ENCODE results near the gene CD81.
"Not testable (repeated sequence)": the region's sequence is repeated elsewhere in the genome, so short reads cannot be mapped to it uniquely, and the experiment has no call there.

The CD81 gene

GRCh38 chr11:2376751-2377451, at the start of gene CD81:
Gene CD81 (plus strand): TSS chr11:2377310. CDS start chr11:2377550, 240 bp downstream.
- peak; percentile 54 for DNase-seq (ENCODE audit: low spot score)

DNA sequence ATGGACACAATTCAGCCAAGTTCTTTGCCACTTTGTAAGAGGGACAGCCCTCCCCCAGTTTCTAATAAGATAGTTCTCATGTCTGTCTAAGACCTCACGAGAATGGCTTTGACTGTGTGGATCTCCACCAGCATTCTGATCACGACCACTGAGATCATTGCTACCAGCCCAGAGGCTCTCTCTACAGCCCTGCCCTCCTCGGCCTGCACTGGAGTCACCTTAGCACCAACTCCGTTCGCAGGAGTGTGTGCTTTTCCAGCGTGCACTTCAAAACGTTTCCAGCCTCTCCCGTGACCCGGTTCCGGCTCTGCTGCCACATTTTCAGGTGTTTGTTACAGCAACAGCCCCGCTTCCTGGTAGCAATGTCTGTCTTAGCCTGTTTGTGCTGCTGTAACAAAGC, 49.1 kb upstream of the CD81 start:
- no peak for DNase-seq (ENCODE audit: low spot score)

- no peak for DNase-seq (ENCODE audit: low spot score)
These were observed 48.3 kb upstream of the CD81 start for GRCh38 chr11:2328656-2329354.

DNA sequence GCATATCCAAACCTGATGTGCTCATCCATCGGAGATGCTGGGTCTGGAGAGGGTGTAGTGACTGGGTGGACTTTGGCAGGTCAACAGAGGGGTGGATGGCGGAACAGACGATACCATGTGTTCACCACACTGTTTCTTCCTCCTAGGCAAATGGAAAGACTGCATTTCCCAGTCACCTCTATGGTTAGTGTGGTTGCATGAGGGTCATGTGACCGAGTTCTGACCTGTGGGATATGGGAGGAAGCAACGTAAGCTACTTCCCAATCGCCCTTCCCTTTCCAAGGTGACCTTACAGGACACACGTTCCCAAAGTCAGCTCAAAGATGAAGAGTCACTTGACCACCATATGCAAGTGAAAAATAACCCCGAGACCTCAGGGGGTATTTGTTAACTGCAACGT, 47.6 kb upstream of the CD81 start:
- no peak for DNase-seq (ENCODE audit: low spot score)

- DNase-seq (ENCODE audit: low spot score) = no peak
These were observed 46.4 kb upstream of the CD81 start for GRCh38 chr11:2330696-2331095.

GRCh38 chr11:2331404-2331803, 45.7 kb upstream of the CD81 start:
- DNase-seq (ENCODE audit: low spot score) = no peak

- DNase-seq (ENCODE audit: low spot score) = not testable (repeated sequence)
These were observed 44.5 kb upstream of the CD81 start for GRCh38 chr11:2332569-2332968.

GRCh38 chr11:2333486-2334205, 43.5 kb upstream of the CD81 start:
- not testable (repeated sequence) for DNase-seq (ENCODE audit: low spot score)

DNA sequence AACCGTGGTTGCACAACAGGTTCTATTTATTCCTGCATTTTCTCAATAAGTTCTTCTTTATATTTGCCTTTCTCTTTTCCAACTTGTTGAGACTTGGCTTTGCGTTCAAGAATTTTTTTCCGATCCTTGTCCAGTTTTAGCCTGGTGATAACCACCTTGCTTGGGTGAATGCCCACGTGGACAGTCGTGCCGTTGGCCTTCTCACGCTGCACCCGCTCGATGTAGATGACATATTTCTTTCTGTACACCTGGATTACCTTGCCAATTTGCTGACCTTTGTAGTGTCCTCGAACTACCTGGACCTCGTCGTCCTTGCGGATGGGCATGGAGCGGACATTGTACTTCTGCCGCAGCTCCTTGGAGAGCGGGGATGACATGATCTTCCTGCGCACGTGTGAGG, 41.8 kb upstream of the CD81 start:
- not testable (repeated sequence) for DNase-seq (ENCODE audit: low spot score)

DNA sequence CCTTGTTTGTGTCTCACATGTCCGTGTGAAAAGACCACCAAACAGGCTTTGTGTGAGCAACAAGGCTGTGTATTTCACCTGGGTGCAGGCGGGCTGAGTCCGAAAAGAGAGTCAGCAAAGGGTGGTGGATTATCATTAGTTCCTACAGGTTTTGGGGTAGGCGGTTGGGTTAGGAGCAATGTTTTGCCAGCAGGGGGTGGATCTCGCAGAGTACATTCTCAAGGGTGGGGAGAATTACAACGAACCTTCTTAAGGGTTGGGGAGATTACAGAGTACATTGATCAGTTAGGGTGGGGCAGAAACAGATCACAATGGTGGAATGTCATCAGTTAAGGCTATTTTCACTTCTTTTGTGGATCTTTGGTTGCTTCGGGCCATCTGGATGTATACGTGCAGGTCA, 38.4 kb upstream of the CD81 start:
- not testable (repeated sequence) for DNase-seq (ENCODE audit: low spot score)

DNA sequence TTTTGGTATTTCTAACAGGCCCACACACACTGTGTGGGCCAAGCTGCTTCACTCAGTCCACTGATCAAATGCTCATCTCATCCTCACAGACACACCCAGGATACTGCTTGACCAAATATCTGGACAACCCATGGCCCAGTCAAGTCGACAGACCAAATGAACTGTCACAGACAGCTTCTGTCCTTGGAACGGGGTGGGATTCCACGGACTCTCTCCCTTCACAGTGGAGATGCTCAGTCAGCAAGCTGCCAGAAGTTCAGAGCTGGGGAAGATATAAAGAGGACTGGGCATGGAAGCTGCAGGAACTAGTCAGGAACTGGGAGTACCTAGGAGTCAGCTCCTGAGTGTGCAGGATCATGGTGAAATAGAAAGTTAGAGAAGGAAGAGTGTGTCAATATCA, 34.6 kb upstream of the CD81 start:
- no peak for DNase-seq (ENCODE audit: low spot score)

DNA sequence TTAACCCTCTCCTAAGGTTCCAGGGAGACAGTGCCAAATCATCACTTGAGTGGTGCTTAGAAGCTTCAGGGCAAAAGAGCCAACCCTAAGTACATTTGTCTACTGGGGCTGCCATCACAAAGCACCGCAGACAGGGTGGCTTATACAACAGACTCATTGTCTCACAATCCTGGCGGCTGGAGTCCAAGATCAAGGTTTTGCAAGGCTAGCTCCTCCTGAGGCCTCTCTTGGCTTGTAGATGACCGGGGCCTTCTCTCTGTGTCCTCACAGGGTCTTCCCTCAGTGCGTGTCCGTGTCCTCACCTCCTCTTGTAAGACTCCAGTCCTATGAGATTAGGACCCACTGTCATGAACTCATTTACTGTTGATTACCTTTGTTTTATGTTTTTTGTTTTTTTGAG, 34.1 kb upstream of the CD81 start:
- no peak for DNase-seq (ENCODE audit: low spot score)

GRCh38 chr11:2343502-2343901, 33.6 kb upstream of the CD81 start:
- DNase-seq (ENCODE audit: low spot score) = no peak

DNA sequence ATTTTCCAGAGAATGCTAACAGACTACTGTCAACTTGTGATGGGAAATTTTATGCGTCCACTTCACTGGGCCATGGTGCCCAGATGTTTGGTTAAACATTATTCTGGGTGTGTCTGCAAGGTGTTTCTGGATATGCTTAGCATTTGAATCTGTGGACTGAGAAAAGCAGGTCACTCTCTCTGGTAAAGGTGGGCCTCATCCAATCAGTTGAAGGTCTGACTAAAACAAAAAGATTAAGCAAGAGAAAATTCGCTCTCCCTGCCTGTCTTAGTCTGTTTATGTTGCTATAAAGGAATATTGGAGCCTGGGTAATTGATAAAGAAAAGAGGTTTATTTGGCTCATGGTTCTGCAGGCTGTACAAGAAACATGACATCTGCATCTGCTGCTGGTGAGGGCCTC, 32.1 kb upstream of the CD81 start:
- no peak for DNase-seq (ENCODE audit: low spot score)

DNA sequence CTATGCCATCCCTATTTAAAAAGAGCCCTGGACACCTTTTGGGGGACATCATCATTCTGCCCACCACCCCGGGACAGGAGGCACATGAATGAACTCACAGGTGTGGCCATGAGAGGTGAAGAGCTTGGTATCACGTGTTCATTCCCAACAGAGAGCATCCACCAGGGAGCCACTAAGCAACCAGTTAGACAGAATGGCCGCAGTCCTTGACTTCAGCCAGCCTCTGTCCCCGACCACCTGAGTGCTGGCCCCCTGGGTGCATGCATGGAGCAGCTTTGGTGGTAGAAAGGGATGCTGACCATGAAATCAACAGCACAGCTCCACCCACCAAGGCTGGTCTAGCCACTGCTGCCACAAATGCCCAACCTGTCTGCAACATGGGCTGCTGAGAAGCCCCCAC, 31.1 kb upstream of the CD81 start:
- DNase-seq (ENCODE audit: low spot score) = no peak

GRCh38 chr11:2346586-2347307, 30.4 kb upstream of the CD81 start:
- DNase-seq (ENCODE audit: low spot score) = no peak

DNA sequence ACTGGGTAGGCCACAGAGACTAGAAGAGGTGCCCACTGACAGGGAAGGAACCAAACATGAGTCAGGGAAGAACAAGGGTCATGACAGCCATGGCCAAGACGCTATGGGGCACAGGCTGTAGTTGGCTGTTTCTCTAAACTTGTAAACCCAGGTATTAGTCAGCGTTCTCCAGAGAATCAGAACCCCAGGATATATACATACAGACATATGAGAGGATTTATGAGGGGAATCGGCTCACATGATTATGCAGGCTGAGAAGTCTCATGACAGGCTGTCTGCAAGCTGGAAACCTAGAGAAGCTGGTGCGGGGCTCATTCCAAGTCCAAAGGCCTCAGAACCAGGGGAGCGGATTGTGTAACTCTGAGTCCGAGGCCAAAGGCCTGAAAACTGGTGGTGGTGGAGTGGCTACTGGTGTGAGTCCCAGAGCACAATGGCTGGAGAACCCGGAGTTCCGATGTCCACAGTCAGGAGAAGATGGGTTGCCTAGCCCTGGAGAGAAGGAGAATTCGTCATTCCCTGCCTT, 29.7 kb upstream of the CD81 start:
- no peak for DNase-seq (ENCODE audit: low spot score)

DNA sequence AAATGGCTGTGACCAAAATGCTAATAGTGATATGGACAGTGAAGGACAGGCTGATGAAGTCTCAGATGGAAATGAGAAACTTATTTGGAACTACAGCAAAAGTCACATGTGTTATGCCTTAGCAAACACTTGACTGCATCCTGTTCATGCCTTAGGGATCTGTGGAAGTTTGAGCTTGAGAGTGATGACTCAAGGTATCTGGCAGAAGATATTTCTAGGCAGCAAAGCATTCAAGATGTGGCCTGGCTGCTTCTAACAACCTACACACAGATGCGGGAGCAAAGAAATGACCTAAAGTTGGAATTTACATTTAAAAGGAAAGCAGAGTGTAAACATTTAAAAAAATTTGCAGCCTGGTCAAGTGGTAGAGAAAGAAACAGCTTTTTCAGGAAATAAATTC, 28.1 kb upstream of the CD81 start:
- DNase-seq (ENCODE audit: low spot score) = no peak

GRCh38 chr11:2351701-2352100, 25.4 kb upstream of the CD81 start:
- DNase-seq (ENCODE audit: low spot score) = no peak

GRCh38 chr11:2352420-2352819, 24.7 kb upstream of the CD81 start:
- no peak for DNase-seq (ENCODE audit: low spot score)

DNA sequence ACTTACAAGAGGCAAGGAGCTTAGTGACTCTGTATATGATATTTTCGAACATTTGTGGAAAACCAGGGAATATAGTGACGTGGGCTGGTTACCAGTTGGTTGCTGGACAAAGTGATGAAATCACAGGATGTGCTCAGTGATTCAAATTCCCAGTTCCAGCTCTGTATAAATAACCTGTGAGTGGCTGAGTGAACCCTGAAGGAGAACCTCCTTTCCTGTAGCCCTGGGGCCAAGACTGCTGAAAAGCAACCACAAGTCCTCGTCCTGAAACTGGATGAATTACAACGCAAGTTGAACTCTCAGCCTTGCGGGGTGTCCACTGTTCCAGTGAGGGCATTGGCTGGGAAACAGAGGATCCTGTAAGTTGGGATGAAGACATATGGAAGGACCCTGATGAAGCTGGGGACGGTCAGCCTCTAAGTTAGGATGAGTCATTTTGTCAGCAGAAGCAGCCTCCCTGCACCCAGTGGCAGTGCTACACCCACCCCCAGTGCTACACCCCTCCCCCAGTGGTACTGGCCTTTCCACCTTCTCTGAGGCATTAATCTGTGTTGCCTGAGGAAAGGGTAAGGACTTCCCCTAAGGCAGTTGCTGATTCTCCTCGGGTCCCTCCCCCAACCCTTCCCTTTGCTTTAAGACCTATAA, 22.0 kb upstream of the CD81 start:
- no peak for DNase-seq (ENCODE audit: low spot score)

GRCh38 chr11:2357246-2357645, 19.9 kb upstream of the CD81 start:
- no peak for DNase-seq (ENCODE audit: low spot score)
